HG02852 (cell line): ENCODE results near the gene PSMD1.

Experiments used
- ATAC-seq: cut with Tn5 transposase; IDR thresholded peaks from one replicate; pipeline ENCODE4 v1.9.1; 2021; ENCODE audit warnings: mild to moderate bottlenecking, moderate library complexity; ENCODE audit not compliant: unreplicated experiment

The PSMD1 gene

DNA sequence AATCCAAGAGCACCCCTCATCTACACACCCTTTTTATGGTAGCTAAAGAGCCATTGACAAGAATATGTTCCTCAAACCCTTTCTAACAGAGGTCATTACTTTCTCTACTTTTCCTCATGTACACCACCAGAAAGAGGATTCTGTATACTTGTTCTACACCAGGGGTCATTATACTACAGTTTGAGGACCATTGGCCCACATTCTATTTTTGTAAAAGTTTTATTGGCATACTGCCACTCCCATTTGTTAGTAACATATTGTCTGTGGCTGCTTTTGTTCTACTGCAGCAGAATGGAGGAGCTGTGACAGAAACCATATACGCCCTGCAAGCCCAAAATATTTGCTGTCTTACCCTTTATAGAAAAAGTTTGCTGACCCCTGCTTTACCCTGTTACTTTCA, 53.9 kb downstream of the PSMD1 start:
- ATAC-seq, result no peak

DNA sequence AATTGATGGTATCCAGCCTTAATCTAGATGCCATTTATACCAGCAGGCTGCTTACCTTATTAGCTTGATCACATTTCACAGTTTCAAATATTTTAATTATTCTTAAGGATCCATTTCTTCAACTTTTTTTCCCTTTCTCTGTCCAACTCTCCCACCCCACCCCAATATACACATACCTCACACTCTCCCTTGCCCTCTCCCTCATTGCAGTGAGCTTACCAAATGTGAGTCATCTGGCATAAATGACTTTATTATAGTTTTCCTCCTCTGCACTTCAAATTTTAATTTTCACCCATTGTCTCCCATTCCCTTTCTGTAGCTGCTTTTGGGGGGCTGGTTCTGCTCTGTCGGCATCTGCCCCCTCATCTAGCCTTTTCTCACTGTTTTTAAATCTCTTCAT, 55.3 kb downstream of the PSMD1 start:
- ATAC-seq, result no peak

- ATAC-seq, result no peak
These were observed 56.8 kb downstream of the PSMD1 start for GRCh38 chr2:231113489-231113888.

- ATAC-seq, result no peak
These were observed 59.0 kb downstream of the PSMD1 start for GRCh38 chr2:231115651-231116050.

DNA sequence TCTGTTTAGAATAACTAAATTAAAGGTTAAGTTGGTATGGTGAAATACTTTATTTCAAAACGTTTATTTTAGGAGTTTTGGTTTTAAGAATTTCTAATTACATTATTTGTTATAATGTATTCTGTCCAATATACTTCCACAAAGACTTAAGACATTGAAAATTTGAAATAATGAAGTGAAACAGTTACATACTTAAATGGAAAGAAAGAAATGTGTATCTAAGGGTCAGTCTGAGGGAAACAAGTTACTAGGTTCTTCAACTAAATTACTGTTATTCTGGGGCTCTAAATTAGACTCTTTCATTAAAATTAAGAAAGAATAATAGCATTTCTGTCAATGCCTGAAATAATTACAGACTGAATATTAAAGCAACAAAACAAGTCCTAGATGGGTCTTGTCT, 60.5 kb downstream of the PSMD1 start:
- ATAC-seq, result no peak

DNA sequence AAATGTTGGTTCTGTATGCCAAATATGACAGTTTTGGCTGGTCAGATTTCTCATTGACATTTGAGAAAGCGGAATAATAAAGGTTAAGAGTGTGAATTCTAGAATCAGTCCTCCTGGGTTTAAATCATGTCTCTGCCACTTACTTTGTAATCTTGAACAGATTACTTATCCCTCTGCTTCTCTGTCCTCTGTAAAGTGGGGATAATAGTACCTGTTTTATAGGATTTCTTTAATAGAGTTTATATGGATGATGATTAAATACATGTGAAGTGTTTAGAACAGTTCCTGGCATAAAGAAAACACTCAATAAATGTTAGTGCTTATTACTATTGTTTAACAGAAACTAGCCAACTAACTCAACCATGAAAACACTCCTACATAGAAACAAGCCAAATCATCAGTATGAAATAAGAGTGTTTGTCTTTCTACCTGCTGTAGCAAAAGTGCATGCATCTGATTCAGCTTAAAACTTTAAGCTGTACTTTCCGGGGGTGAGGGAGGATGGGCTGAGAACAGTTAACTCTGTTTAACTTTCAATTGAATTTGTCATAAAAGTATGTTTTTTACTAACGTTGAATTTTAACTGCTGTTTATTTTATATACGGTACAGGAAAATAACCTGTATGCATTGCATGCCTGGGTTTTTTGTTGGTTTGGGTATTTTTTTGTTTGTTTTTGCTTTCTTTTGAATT, 61.4 kb downstream of the PSMD1 start:
- no peak for ATAC-seq

DNA sequence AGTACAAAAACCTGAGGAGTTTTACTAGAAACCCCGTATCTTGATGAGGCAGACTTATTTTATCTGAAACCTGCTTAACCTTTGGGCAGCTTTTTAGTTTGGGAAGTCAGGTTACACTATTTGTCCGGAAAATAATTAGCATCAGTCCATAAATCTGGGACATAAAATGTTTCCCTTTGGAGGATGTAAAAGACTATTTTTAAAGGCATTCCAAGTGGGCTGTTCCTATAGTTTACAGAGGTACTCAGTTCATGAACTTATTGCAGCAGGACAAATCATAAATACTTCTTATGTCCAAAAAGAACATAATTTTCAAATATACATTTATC, 61.9 kb downstream of the PSMD1 start:
- no peak for ATAC-seq

DNA sequence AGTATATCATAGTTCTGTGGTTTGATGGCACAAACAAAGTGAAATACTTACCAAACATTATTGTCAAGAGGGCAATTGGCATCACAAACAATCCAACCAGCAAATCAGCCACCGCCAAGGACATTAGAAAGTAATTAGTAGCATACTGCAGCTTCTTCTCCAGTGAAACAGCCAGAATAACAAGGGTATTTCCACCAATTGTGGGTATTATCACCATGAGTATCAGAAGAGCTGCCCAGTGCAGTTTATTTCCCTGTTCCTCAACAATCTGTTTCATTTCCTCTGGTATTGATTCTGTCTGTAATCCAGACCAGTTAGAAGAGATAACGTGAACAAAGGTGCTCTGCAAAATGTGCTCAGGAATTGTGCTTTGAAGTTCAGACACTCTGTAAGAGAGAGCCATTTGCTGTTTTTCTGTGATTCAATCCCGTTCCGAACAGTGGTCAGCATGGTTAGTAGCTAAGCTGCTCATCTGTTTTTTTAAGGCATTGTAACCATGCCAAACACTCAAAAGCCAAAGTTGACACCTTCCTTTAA, 66.8 kb downstream of the PSMD1 start:
- no peak for ATAC-seq

DNA sequence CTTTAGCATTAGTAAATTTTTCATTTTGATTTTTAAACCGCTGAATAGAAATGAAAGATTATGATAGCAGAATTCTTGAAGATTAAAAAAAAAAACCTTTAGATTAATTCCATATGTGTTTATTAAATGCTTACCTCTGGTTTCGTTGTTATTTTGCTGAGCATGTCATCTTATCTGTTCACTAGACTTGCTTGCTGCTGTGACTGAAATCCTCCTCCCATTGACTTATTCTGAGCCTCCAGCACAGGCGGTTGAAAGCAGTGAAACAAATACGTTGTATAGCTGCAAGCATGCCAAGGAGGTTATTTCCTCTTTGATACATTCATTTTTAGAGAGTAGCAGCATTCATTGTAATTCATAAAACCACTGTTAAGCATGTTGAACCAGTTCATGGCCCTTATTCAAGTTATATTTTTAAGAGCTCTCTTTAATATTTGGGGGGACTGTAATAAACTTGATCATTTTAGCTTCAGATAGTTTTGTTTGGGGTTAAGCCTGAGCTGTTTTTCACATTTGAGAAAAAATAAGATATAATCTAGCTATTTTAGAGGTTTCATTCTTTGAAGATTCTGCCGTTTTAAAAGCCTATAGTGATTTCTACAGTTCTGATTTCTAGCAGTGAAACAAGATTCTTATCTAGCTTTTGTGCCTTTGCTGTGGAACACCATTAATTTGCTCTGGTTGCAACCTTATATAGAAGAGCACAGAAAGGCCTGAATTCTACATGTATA, 68.3 kb downstream of the PSMD1 start, which contains the start of gene HTR2B:
TSS of gene HTR2B (minus strand) at position 205 of the 731 bp plus-strand sequence. CDS start 1,278 bp downstream, outside the sequence.
- no peak for ATAC-seq

- ATAC-seq, result no peak
These were observed 69.5 kb downstream of the PSMD1 start for GRCh38 chr2:231126123-231126522.

DNA sequence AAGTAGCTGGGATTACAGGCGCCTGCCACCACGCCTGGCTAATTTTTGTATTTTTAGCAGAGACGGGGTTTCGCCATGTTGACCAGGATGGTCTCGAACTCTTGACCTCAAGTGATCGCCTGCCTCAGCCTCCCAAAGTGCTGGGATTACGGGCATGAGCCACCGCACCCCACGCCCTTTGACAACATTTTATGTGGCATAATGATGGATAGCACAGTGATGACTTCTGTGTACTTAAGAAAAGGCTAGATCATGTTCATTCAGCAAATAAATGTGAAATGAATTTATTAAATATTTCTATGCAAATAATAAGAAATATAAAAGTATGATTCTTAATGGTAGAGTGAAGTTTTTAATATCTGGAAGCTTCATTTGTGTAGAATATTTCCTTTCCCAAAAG, 70.8 kb downstream of the PSMD1 start:
- no peak for ATAC-seq

- no peak for ATAC-seq
These were observed 71.3 kb downstream of the PSMD1 start for GRCh38 chr2:231127936-231128335.

- no peak for ATAC-seq
These were observed 71.9 kb downstream of the PSMD1 start for GRCh38 chr2:231128541-231128940.

DNA sequence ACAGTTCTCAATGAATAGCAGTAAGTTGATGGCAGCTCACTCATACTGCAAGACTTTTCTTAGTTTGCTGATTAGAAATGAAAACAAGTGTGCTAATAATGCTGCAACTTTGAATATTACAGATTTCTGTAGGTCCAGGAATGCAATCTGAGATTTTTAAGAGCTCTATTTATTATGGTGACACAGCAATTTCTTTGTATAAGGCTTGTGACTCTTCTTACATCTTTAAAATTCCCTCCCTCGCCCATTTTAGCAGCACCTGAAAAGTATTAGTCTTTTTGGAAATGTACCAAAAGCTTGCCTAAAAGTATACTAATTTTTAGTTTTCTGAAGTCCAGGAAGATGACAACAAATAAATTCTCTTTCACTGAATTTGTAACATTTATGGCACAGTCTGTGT, 72.5 kb downstream of the PSMD1 start:
- no peak for ATAC-seq

- ATAC-seq, result no peak
These were observed 73.8 kb downstream of the PSMD1 start for GRCh38 chr2:231130336-231131056.

GRCh38 chr2:231132129-231132528, 75.5 kb downstream of the PSMD1 start:
- no peak for ATAC-seq

- no peak for ATAC-seq
These were observed 76.9 kb downstream of the PSMD1 start for GRCh38 chr2:231133365-231134099.

DNA sequence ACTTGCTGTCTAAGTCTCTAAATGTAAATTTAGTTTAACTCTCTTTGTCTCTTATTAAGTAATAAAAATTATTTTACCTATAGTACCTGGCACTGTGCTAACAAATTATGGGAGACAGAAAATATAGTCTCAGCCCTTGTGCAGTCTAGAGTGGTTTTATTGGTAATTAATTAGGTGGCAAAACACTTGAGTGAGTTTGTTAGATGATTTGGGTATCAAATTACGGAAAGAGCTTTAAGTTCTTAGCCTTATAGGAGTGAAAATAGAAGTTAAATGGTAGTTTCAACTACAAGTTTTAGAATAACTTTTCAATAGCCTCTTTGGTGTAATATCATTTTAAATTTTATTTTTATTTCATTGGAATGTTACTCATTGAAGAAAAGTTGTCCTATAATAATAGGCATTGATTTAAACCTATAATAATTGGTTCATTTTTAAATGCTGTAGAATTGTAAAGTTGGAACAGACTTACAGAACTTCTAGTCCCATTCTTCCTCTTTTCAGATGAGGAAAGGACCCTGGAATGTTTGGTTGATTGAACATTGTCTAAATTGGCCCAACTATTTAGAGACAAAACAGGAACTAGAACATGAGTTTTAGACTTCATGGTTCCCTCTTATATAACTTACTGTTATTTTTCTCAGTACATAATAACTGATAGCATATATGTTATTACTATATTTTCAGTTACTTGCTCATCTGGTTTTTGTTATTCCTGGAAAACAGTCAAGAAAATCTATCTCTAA, 78.4 kb downstream of the PSMD1 start:
- ATAC-seq, result no peak

GRCh38 chr2:231138699-231139098, 82.0 kb downstream of the PSMD1 start:
- no peak for ATAC-seq

DNA sequence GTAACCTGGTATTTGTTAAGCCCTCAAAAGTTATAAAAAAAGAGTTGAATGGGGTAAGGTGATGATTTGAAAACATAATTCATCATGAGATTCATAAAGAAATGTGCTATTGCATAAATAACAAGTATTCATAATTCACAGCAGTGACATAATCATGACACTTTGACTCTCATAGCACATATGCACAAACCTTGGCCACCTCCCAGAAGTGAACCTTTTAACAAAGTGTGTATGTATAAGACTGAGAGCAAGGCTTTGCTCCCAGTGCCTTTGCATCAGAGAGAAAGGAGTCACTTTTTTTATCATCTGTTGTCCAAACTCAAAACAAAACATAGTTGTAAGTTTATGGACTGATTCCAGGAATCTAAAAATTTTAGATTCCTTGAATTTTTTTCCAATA, 83.1 kb downstream of the PSMD1 start:
- ATAC-seq, result no peak
